Astrocyte of the spinal cord (primary cell): Measurements from ENCODE around the gene PATZ1.

Experiments used
- DNase-seq: peaks from one replicate; pipeline ENCODE4 v3.0.0; 2011; ENCODE audit warnings: low read depth, low spot score
- H3K4me3 ChIP-seq: 2 replicates; pipeline ENCODE4 v1.5.1; 2011; ENCODE audit warnings: low read depth, mild to moderate bottlenecking, low read length, moderate library complexity
- in situ Hi-C: cut with HindIII; loops from 2 replicates; pipeline ENCODE4 v1.10.0; 2017; ENCODE audit warnings: low sequenced_read_pairs
- TF ChIP-seq, protein P1 (sequence below): IDR thresholded peaks from 2 replicates; pipeline ENCODE4 v1.5.1; 2012; ENCODE audit warnings: low read depth, mild to moderate bottlenecking, low read length, inconsistent platforms

PATZ1 gene

GRCh38 chr22:31363885-31364465 is 17.8 kb upstream of the PATZ1 start:
- no peak for DNase-seq
- no peak overlapping the region for H3K4me3 ChIP-seq
- in situ Hi-C loops, result no loop called here
- TF ChIP-seq, protein P1, sequence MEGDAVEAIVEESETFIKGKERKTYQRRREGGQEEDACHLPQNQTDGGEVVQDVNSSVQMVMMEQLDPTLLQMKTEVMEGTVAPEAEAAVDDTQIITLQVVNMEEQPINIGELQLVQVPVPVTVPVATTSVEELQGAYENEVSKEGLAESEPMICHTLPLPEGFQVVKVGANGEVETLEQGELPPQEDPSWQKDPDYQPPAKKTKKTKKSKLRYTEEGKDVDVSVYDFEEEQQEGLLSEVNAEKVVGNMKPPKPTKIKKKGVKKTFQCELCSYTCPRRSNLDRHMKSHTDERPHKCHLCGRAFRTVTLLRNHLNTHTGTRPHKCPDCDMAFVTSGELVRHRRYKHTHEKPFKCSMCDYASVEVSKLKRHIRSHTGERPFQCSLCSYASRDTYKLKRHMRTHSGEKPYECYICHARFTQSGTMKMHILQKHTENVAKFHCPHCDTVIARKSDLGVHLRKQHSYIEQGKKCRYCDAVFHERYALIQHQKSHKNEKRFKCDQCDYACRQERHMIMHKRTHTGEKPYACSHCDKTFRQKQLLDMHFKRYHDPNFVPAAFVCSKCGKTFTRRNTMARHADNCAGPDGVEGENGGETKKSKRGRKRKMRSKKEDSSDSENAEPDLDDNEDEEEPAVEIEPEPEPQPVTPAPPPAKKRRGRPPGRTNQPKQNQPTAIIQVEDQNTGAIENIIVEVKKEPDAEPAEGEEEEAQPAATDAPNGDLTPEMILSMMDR, result no peak

DNA sequence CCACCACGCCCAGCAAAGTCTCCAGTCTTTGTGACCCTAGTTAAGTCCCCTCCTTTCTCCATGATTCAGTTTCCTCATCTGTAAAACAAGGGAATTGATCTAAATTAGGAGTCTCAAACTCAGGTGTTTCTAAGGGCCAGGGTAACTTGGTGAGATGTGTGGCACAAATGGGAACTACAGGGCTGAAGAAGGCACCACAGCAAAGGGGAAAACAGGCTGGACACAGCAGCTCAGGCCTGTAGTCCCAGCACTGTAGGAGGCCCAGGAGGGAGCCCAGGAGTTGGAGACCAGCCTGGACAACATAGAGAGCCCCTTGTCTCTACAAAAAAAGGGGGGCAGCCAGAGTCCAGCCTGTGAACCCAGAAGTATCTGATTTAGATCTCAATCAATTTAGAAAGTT is 15.6 kb upstream of the PATZ1 start:
- H3K4me3 ChIP-seq, result no peak overlapping the region
- in situ Hi-C loops, result no loop called here
- DNase-seq, result no peak
- TF ChIP-seq, protein P1, result no peak

- no peak for DNase-seq
- TF ChIP-seq, protein P1, result no peak
- in situ Hi-C loops, result no loop called here
Measured at GRCh38 chr22:31360029-31360428, 13.9 kb upstream of the PATZ1 start.

GRCh38 chr22:31354515-31354914 is 8.4 kb upstream of the PATZ1 start:
- TF ChIP-seq, protein P1, result no peak
- DNase-seq, result no peak
- in situ Hi-C loops, result no loop called here
- no peak overlapping the region for H3K4me3 ChIP-seq

More at GRCh38 chr22:31360029-31360428, 13.9 kb upstream of the PATZ1 start:
- no peak overlapping the region for H3K4me3 ChIP-seq

DNA sequence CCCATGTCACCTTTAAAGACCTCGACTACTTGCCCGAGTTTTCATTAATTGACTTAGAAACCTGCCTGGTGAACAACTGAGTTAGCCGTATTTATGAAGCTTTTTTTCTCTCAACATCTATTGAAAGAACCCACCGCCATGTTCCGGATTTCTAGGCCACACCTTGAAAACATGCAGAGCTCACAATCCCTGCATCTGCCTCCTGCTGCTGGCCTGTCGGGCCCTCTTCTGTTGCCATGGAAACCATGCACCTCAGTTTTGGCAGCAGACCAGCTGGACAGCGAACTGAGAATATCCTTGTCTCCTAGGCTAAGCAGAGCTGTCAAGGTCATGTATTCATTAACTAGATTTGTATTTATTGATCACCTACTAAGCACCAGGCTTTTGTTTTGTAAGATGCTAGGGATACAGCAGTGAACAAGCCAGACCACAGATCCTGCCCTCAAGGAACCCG is 4.3 kb upstream of the PATZ1 start:
- no peak overlapping the region for H3K4me3 ChIP-seq
- TF ChIP-seq, protein P1, result no peak
- in situ Hi-C loops, result no loop called here
- no peak for DNase-seq

- DNase-seq, result no peak
- TF ChIP-seq, protein P1, result no peak
- no peak overlapping the region for H3K4me3 ChIP-seq
- in situ Hi-C loops, result no loop called here
Measured at GRCh38 chr22:31349960-31350359, 3.8 kb upstream of the PATZ1 start.
